Panc1 (cell line): ENCODE measurements around the gene NCKAP5. TPM values are rescaled to one million over a fixed set of nuclear protein-coding genes. Genes with fewer than 3 reads are reported as not detected.

Experiments used
- ATAC-seq: fragments of 200-7000 bp; cut with Tn5 transposase; 2 replicates; pipeline ENCODE4 v1.9.1; 2020; ENCODE audit warnings: mild to moderate bottlenecking, moderate library complexity
- BruUV-seq: library from RNA; stranded (reverse); fragments of 400-500 nt; replicated peaks from 2 replicates; lab custom pipeline; 2021; lab: Mats Ljungman, UMichigan
- CTCF ChIA-PET: fragments of 300-600 bp; sonication (Branson Sonifier 250); formaldehyde crosslinking; loops from one replicate; lab custom pipeline; 2022; ENCODE audit warnings: antibody characterized with exemption; lab: Charles Lee
- POLR2A ChIA-PET: fragments of 300-600 bp; sonication (Branson Sonifier 250); formaldehyde crosslinking; loops from one replicate; lab custom pipeline; 2022; ENCODE audit warnings: antibody characterized with exemption; lab: Charles Lee
- DNase-seq: peaks from one replicate; pipeline ENCODE4 v3.0.0-alpha.2; 2010; ENCODE audit warnings: low read depth, low spot score
- H3K27ac ChIP-seq: 2 replicates; pipeline ENCODE4 v1.5.1; 2011; ENCODE audit warnings: mild to moderate bottlenecking, low read length, inconsistent platforms
- H3K27me3 ChIP-seq: fragments of 200-500 bp; sonication (Bioruptor generic); 2 replicates; pipeline ENCODE4 v1.6.0; 2014; ENCODE audit warnings: low read length, inconsistent platforms; ENCODE audit not compliant: control insufficient read depth, insufficient read depth
- H3K36me3 ChIP-seq: fragments of 200-500 bp; sonication (Bioruptor generic); 2 replicates; pipeline ENCODE4 v1.5.1; 2014; ENCODE audit warnings: inconsistent platforms, mild to moderate bottlenecking, low read length, moderate library complexity; ENCODE audit not compliant: control insufficient read depth, insufficient read depth
- H3K4me1 ChIP-seq: 2 replicates; pipeline ENCODE4 v1.5.1; 2011; ENCODE audit warnings: inconsistent platforms, mild to moderate bottlenecking, low read length, moderate library complexity; ENCODE audit not compliant: control insufficient read depth, insufficient read depth
- H3K4me3 ChIP-seq, 2 experiments: 2 replicates each; pipeline ENCODE4 v1.5.1; 2011 to 2012; ENCODE audit warnings: low read depth in 2 of 2, low read length in 2 of 2, mild to moderate bottlenecking in 2 of 2, inconsistent platforms in 1 of 2, moderate library complexity in 1 of 2
- H3K9me3 ChIP-seq: fragments of 200-500 bp; sonication (Bioruptor generic); 2 replicates; pipeline ENCODE4 v1.5.1; 2014; ENCODE audit warnings: low read depth, mild to moderate bottlenecking, inconsistent platforms, low read length, moderate library complexity; ENCODE audit not compliant: control insufficient read depth, insufficient read depth
- POLR2AphosphoS5 ChIP-seq: IDR thresholded peaks from 2 replicates; pipeline ENCODE4 v1.6.1; 2012; ENCODE audit warnings: mild to moderate bottlenecking, low read depth, low read length, moderate library complexity
- SIN3A ChIP-seq: IDR thresholded peaks from 2 replicates; pipeline ENCODE4 v1.6.1; 2012; ENCODE audit warnings: low read depth, mild to moderate bottlenecking, low read length, moderate library complexity, borderline replicate concordance; ENCODE audit not compliant: insufficient read depth
- TCF7L2 ChIP-seq: IDR thresholded peaks from 2 replicates; pipeline ENCODE4 v1.6.1; 2011; ENCODE audit warnings: mild to moderate bottlenecking, low read depth, low read length, inconsistent platforms
- in situ Hi-C: cut with HindIII; loops from 2 replicates; pipeline ENCODE4 v1.10.0; 2016; ENCODE audit warnings: low sequenced_read_pairs, low pct_unique_long_range_greater_than_20kb
- intact Hi-C: fragments of 100-400 bp; cut with micrococcal nuclease; formaldehyde crosslinking; loops from one replicate; pipeline ENCODE4 v1.10.0; 2022; ENCODE audit not compliant: unreplicated experiment
- total RNA-seq: library from RNA; stranded (reverse); gene quantifications from one replicate; pipeline ENCODE4 v1.2.1, GENCODE V29; 2021; ENCODE audit not compliant: unreplicated experiment
- TF ChIP-seq, protein P1 (sequence below), 2 experiments: IDR thresholded peaks; 2 replicates each; pipeline ENCODE4 v1.6.1; 2011 to 2012; ENCODE audit warnings: low read depth in 2 of 2, control low read depth in 1 of 2, low read length in 1 of 2, mild to moderate bottlenecking in 1 of 2, moderate library complexity in 1 of 2; ENCODE audit not compliant: insufficient read depth in 1 of 2
- TF ChIP-seq, protein P2 (sequence below): fragments of 450-650 bp; IDR thresholded peaks from 2 replicates; pipeline ENCODE4 v1.5.1; 2017; ENCODE audit warnings: mild to moderate bottlenecking

NCKAP5 gene
- total RNA-seq, 1 experiment from 2014 or later = 0.10 TPM

DNA sequence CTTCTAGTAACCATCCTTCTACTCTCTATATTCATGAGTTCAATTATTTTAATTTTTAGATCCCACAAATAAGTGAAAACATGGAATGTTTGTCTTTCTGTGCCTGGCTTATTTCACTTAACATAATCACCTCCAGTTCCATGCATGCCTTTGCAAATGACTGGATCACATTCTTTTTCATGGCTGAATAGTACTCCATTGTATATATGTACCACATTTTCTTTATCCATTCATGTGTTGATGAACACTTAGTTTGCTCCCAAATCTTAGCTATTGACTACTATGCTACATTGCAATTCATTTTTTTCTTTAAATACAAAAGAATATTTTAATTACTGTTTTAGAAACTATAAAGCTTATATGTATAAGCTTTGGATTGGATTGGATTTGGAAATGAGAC, 657.8 kb downstream of the NCKAP5 start:
- Histone ChIP-seq H3K27me3 (no peaks in the 10 kb centered on the region), H3K9me3 (no peaks in the 10 kb centered on the region), H3K27ac (no peak overlapping the region), H3K36me3 (no peaks in the 10 kb centered on the region), H3K4me1 (no peaks in the 10 kb centered on the region), H3K4me3 (no peak overlapping the region)
- no peak for TF ChIP-seq SIN3A
- no peak for TF ChIP-seq POLR2AphosphoS5
- no peak for TF ChIP-seq TCF7L2
- TF ChIP-seq, protein P1, sequence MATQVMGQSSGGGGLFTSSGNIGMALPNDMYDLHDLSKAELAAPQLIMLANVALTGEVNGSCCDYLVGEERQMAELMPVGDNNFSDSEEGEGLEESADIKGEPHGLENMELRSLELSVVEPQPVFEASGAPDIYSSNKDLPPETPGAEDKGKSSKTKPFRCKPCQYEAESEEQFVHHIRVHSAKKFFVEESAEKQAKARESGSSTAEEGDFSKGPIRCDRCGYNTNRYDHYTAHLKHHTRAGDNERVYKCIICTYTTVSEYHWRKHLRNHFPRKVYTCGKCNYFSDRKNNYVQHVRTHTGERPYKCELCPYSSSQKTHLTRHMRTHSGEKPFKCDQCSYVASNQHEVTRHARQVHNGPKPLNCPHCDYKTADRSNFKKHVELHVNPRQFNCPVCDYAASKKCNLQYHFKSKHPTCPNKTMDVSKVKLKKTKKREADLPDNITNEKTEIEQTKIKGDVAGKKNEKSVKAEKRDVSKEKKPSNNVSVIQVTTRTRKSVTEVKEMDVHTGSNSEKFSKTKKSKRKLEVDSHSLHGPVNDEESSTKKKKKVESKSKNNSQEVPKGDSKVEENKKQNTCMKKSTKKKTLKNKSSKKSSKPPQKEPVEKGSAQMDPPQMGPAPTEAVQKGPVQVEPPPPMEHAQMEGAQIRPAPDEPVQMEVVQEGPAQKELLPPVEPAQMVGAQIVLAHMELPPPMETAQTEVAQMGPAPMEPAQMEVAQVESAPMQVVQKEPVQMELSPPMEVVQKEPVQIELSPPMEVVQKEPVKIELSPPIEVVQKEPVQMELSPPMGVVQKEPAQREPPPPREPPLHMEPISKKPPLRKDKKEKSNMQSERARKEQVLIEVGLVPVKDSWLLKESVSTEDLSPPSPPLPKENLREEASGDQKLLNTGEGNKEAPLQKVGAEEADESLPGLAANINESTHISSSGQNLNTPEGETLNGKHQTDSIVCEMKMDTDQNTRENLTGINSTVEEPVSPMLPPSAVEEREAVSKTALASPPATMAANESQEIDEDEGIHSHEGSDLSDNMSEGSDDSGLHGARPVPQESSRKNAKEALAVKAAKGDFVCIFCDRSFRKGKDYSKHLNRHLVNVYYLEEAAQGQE (IDR thresholded peaks at IDR 0.05; ENCODE audit: insufficient read depth in 1 of 2, low read depth in 2 of 2, low read length in 1 of 2) = no peak
- in situ Hi-C loops = no loop called here
- DNase-seq = no peak
- ATAC-seq = no peak
- BruUV-seq = no TSS peak
- intact Hi-C loops = no loop called here
- ChIA-PET POLR2A (no interaction called here), CTCF (no interaction called here)

DNA sequence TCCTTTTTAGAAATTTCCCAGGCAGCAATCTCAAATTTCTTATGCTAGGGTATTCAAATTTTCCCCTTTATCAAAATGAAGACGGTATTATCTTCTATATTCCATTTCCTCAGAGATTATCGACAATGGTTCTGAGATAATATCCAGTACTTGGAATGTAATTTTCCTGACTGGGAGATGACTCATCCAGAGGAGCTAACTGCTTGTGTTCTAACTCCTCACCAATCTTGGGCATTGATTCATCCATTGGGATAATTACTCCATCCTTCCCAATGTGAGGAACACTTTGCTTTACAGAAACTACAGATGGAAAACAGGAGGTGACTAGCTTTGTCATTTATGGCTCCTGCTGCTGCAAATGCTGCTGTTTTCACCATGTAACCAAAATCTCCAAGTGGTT, 658.8 kb downstream of the NCKAP5 start:
- CTCF ChIA-PET = no interaction called here

More for the DNA sequence above, 658.8 kb downstream of the NCKAP5 start:
- DNase-seq (no peak), ATAC-seq (no peak)
- Histone ChIP-seq H3K4me1 (no peaks in the 10 kb centered on the region), H3K4me3 (no peak overlapping the region), H3K27ac (no peak overlapping the region), H3K27me3 (no peaks in the 10 kb centered on the region), H3K36me3 (no peaks in the 10 kb centered on the region), H3K9me3 (no peaks in the 10 kb centered on the region)
- BruUV-seq = no TSS peak
- intact Hi-C loops = no loop called here
- POLR2A ChIA-PET = interaction anchor here (0.5 kb wide), 1 partner anchor 267 kb away, joined by 3 read pairs; no protein-coding TSS in a partner anchor
- no peak for TF ChIP-seq POLR2AphosphoS5
- TF ChIP-seq, protein P2, sequence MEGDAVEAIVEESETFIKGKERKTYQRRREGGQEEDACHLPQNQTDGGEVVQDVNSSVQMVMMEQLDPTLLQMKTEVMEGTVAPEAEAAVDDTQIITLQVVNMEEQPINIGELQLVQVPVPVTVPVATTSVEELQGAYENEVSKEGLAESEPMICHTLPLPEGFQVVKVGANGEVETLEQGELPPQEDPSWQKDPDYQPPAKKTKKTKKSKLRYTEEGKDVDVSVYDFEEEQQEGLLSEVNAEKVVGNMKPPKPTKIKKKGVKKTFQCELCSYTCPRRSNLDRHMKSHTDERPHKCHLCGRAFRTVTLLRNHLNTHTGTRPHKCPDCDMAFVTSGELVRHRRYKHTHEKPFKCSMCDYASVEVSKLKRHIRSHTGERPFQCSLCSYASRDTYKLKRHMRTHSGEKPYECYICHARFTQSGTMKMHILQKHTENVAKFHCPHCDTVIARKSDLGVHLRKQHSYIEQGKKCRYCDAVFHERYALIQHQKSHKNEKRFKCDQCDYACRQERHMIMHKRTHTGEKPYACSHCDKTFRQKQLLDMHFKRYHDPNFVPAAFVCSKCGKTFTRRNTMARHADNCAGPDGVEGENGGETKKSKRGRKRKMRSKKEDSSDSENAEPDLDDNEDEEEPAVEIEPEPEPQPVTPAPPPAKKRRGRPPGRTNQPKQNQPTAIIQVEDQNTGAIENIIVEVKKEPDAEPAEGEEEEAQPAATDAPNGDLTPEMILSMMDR = no peak
- no peak for TF ChIP-seq TCF7L2
- TF ChIP-seq SIN3A = no peak
- TF ChIP-seq, protein P1 (IDR thresholded peaks at IDR 0.05; ENCODE audit: insufficient read depth in 1 of 2, low read depth in 2 of 2, low read length in 1 of 2) = no peak
- in situ Hi-C loops = no loop called here
